Keratinocyte (primary cell): ENCODE results near the gene FLAD1. TPM values are rescaled to one million over a fixed set of nuclear protein-coding genes. Genes with fewer than 3 reads are reported as not detected.

Experiments used
- DNase-seq: peaks from one replicate; pipeline ENCODE4 v3.0.0-alpha.2; 2011; ENCODE audit warnings: low read depth, missing footprints, low spot score
- FAIRE-seq: peaks from 2 replicates; lab custom pipeline; 2011; peaks lifted over from hg19 to GRCh38; lab: Jason Lieb, UNC
- H2AFZ ChIP-seq: 2 replicates; pipeline ENCODE4 v1.6.0; 2012; ENCODE audit warnings: low read length, control low read depth, inconsistent platforms; ENCODE audit not compliant: control insufficient read depth
- H3K27ac ChIP-seq: 2 replicates; pipeline ENCODE4 v1.5.1; 2011; ENCODE audit warnings: low read length; ENCODE audit not compliant: control insufficient read depth, insufficient read depth
- H3K27me3 ChIP-seq: 3 replicates; pipeline ENCODE4 v1.6.0; 2011; ENCODE audit warnings: low read length; ENCODE audit not compliant: control insufficient read depth, insufficient read depth; ENCODE audit errors: extremely low read depth
- H3K36me3 ChIP-seq, 2 experiments: 2 replicates in 1 of 2; 3 replicates in 1 of 2; pipeline ENCODE4 v1.5.1; 2011; ENCODE audit warnings: low read length in 2 of 2, mild to moderate bottlenecking in 1 of 2; ENCODE audit not compliant: control insufficient read depth in 2 of 2, insufficient read depth in 2 of 2; ENCODE audit errors: extremely low read depth in 1 of 2
- H3K4me1 ChIP-seq: 3 replicates; pipeline ENCODE4 v1.5.1; 2011; ENCODE audit warnings: low read length; ENCODE audit not compliant: control insufficient read depth, insufficient read depth; ENCODE audit errors: extremely low read depth
- H3K4me2 ChIP-seq: 3 replicates; pipeline ENCODE4 v1.6.0; 2011; ENCODE audit warnings: low read depth, low read length; ENCODE audit not compliant: control insufficient read depth, insufficient read depth; ENCODE audit errors: extremely low read depth
- H3K4me3 ChIP-seq, 3 experiments: fragments of 200-600 bp in 1 of 3; sonication (generic) in 1 of 3; 2 replicates in 2 of 3; 3 replicates in 1 of 3; pipeline ENCODE4 v1.5.1; 2011 to 2016; ENCODE audit warnings: low read length in 3 of 3, mild to moderate bottlenecking in 3 of 3, control low read depth in 2 of 3, inconsistent platforms in 1 of 3, low read depth in 1 of 3, mixed read lengths in 1 of 3, mixed run types in 1 of 3, moderate library complexity in 1 of 3; ENCODE audit not compliant: control insufficient read depth in 2 of 3, insufficient read depth in 2 of 3; ENCODE audit errors: extremely low read depth in 1 of 3
- H3K79me2 ChIP-seq: 2 replicates; pipeline ENCODE4 v1.6.0; 2012; ENCODE audit warnings: low read length; ENCODE audit not compliant: control insufficient read depth, insufficient read depth
- H3K9ac ChIP-seq: 3 replicates; pipeline ENCODE4 v1.6.0; 2011; ENCODE audit warnings: low read length; ENCODE audit not compliant: control insufficient read depth, insufficient read depth; ENCODE audit errors: extremely low read depth
- H3K9me1 ChIP-seq: 3 replicates; pipeline ENCODE4 v1.6.0; 2011; ENCODE audit warnings: low read length; ENCODE audit not compliant: control insufficient read depth, insufficient read depth; ENCODE audit errors: extremely low read depth
- H3K9me3 ChIP-seq: 2 replicates; pipeline ENCODE4 v1.5.1; 2012; ENCODE audit warnings: low read depth, low read length; ENCODE audit not compliant: control insufficient read depth
- H4K20me1 ChIP-seq: 3 replicates; pipeline ENCODE4 v1.6.0; 2011; ENCODE audit warnings: low read length; ENCODE audit not compliant: control insufficient read depth, insufficient read depth; ENCODE audit errors: extremely low read depth
- EZH2 ChIP-seq: IDR thresholded peaks from one replicate; pipeline ENCODE4 v1.6.1; 2012; ENCODE audit warnings: inconsistent platforms, mild to moderate bottlenecking, low read length, moderate library complexity
- dilution Hi-C: fragments of 300-500 bp; cut with MboI; formaldehyde crosslinking; loops from one replicate; pipeline ENCODE4 v1.7.0; 2020; ENCODE audit warnings: low sequenced_read_pairs; ENCODE audit not compliant: extremely low pct_ligation_motif_present
- polyA plus RNA-seq, 5 experiments: library from polyadenylated mRNA; depleted of rRNA in 3 of 5; stranded (reverse) in 3 of 5; stranded (forward) in 1 of 5; unstranded in 1 of 5; fragments of >200 nt; gene quantifications; 1 replicate in 1 of 5; 2 replicates in 3 of 5; 3 replicates in 1 of 5; pipeline versions ENCODE4 v1.2.1 to v1.2.3, GENCODE V29; 2011 to 2012; ENCODE audit warnings: missing spikeins in 2 of 5, low read depth in 1 of 5, low replicate concordance in 1 of 5
- TF ChIP-seq, protein P1 (sequence below), 3 experiments: IDR thresholded peaks in 1 of 3; conservative IDR thresholded peaks in 1 of 3; optimal IDR thresholded peaks in 1 of 3; 2 replicates in 2 of 3; 3 replicates in 1 of 3; pipeline versions ENCODE3 to v1.5.1; 2011; ENCODE audit warnings: low read length in 3 of 3, mild to moderate bottlenecking in 3 of 3, moderate library complexity in 2 of 3, control low read depth in 1 of 3, inconsistent platforms in 1 of 3; ENCODE audit not compliant: insufficient read depth in 2 of 3; ENCODE audit errors: extremely low read depth in 1 of 3

The FLAD1 gene
- polyA plus RNA-seq, 1 donor (not counting 4 experiments of a cell fraction or from before 2014, with no cell fraction given), result 51.4 TPM

- Histone ChIP-seq H3K36me3 (peaks cover 8 to 25% of the 10 kb centered on the region in 2 experiments), H3K79me2 (peaks cover 55% of the 10 kb centered on the region), H3K4me3 (peak overlapping the region; percentile 52 to 71 (median 54)), H3K4me1 (peaks cover 52% of the 10 kb centered on the region), H3K4me2 (peak overlapping the region; percentile 76), H4K20me1 (no peaks in the 10 kb centered on the region), H2AFZ (no peak overlapping the region), H3K9ac (peak overlapping the region; percentile 79), H3K9me3 (no peaks in the 10 kb centered on the region), H3K27me3 (no peaks in the 10 kb centered on the region), H3K9me1 (no peaks in the 10 kb centered on the region), H3K27ac (peak overlapping the region; percentile 99)
- peak; percentile 70 for DNase-seq
- peak; percentile 69 for FAIRE-seq
- dilution Hi-C loops, result no loop called here
- no peak for TF ChIP-seq EZH2
- TF ChIP-seq, protein P1, sequence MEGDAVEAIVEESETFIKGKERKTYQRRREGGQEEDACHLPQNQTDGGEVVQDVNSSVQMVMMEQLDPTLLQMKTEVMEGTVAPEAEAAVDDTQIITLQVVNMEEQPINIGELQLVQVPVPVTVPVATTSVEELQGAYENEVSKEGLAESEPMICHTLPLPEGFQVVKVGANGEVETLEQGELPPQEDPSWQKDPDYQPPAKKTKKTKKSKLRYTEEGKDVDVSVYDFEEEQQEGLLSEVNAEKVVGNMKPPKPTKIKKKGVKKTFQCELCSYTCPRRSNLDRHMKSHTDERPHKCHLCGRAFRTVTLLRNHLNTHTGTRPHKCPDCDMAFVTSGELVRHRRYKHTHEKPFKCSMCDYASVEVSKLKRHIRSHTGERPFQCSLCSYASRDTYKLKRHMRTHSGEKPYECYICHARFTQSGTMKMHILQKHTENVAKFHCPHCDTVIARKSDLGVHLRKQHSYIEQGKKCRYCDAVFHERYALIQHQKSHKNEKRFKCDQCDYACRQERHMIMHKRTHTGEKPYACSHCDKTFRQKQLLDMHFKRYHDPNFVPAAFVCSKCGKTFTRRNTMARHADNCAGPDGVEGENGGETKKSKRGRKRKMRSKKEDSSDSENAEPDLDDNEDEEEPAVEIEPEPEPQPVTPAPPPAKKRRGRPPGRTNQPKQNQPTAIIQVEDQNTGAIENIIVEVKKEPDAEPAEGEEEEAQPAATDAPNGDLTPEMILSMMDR (optimal IDR thresholded peaks at IDR 0.05 in 1 of 3, IDR thresholded peaks at IDR 0.05 in 1 of 3, conservative IDR thresholded peaks at IDR 0.05 in 1 of 3; ENCODE audit: extremely low read depth in 1 of 3, insufficient read depth in 2 of 3, low read length in 3 of 3), result no peak
Measured at GRCh38 chr1:154971341-154971998, 11.7 kb upstream of the FLAD1 start.

DNA sequence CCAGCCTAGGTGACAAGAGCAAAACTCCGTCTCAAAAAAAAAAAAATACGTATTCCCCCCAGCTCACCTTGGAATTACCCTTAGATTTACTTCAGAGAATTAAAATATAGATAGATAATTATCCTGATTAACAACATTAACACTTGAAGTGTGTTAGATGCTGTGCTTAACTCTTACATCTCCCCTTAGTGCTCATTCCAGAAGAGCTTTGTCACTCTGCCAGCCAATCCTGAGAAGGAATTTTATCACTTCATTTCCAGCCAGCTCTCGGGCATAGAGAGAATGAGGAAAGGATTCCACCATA is 11.0 kb upstream of the FLAD1 start:
- H2AFZ ChIP-seq, result no peak overlapping the region
- H3K27me3 ChIP-seq, result no peaks in the 10 kb centered on the region
- H3K27ac ChIP-seq, result peak overlapping the region; percentile 99
- no peak for DNase-seq
- dilution Hi-C loops, result no loop called here
- peak overlapping the region; percentile 76 for H3K4me2 ChIP-seq
- TF ChIP-seq, protein P1 (optimal IDR thresholded peaks at IDR 0.05 in 1 of 3, IDR thresholded peaks at IDR 0.05 in 1 of 3, conservative IDR thresholded peaks at IDR 0.05 in 1 of 3; ENCODE audit: extremely low read depth in 1 of 3, insufficient read depth in 2 of 3, low read length in 3 of 3), result no peak
- no peak for TF ChIP-seq EZH2
- H3K9ac ChIP-seq, result peak overlapping the region; percentile 96
- no peaks in the 10 kb centered on the region for H3K9me1 ChIP-seq
- H4K20me1 ChIP-seq, result no peaks in the 10 kb centered on the region
- no peaks in the 10 kb centered on the region for H3K9me3 ChIP-seq
- peaks cover 57% of the 10 kb centered on the region for H3K79me2 ChIP-seq
- peak overlapping the region; percentile 20 to 65 (median 64) for H3K4me3 ChIP-seq
- peaks cover 56% of the 10 kb centered on the region for H3K4me1 ChIP-seq
- H3K36me3 ChIP-seq, result peaks cover 7 to 19% of the 10 kb centered on the region in 2 experiments
- FAIRE-seq, result no peak
